Tibial nerve (tissue), 4 donors: ENCODE results near the gene VPS13D. TPM values are rescaled to one million over a fixed set of nuclear protein-coding genes. Genes with fewer than 3 reads are reported as not detected.

Experiments used
- DNase-seq, 2 donors: peaks; one replicate each; pipeline ENCODE4 v3.0.0-alpha.2; 2019; ENCODE audit warnings: low spot score in 2 of 2
- H3K27ac ChIP-seq, 4 donors: fragments of 200-600 bp; sonication (generic) in 3 of 4; one replicate each; pipeline ENCODE4 v1.5.1; 2017 to 2019; ENCODE audit warnings: mild to moderate bottlenecking in 1 of 4
- H3K27me3 ChIP-seq, 2 donors: fragments of 200-600 bp; sonication (generic) in 1 of 2; one replicate each; pipeline versions ENCODE4 v1.5.1 to v1.6.0; 2017 to 2019
- H3K36me3 ChIP-seq, 3 donors: fragments of 200-600 bp; sonication (generic); one replicate each; pipeline ENCODE4 v1.5.1; 2018 to 2019
- H3K4me1 ChIP-seq, 4 donors: fragments of 200-600 bp; sonication (generic) in 3 of 4; one replicate each; pipeline ENCODE4 v1.5.1; 2017 to 2019
- H3K4me3 ChIP-seq, 4 donors: fragments of 200-600 bp; sonication (generic) in 3 of 4; one replicate each; pipeline ENCODE4 v1.5.1; 2017 to 2019; ENCODE audit warnings: mild to moderate bottlenecking in 1 of 4, moderate library complexity in 1 of 4
- H3K9me3 ChIP-seq, 4 donors: fragments of 200-600 bp; sonication (generic) in 3 of 4; one replicate each; pipeline ENCODE4 v1.5.1; 2017 to 2019
- EP300 ChIP-seq, 2 donors: sonication (generic); formaldehyde crosslinking; IDR thresholded peaks; one replicate each; pipeline ENCODE4 v1.6.1; 2017; ENCODE audit warnings: antibody characterized with exemption in 2 of 2, mild to moderate bottlenecking in 1 of 2
- POLR2A ChIP-seq, 2 donors: fragments of 450-650 bp; IDR thresholded peaks; one replicate each; pipeline ENCODE4 v1.6.1; 2017; ENCODE audit warnings: antibody characterized with exemption in 2 of 2, mild to moderate bottlenecking in 2 of 2, moderate library complexity in 2 of 2
- WGBS, 2 donors: methylation state at CpG; one replicate each; pipeline ENCODE4 v1.1.5; 2018; 5-methylcytosine and 5-hydroxymethylcytosine counted together
- total RNA-seq, 4 donors: library from RNA; depleted of rRNA; stranded (reverse); fragments of >200 nt; gene quantifications; one replicate each; pipeline ENCODE4 v1.1.0, GENCODE V29; 2016
- TF ChIP-seq, protein P1 (sequence below), 5 experiments: fragments of 200-600 bp in 3 of 5; fragments of 450-650 bp in 2 of 5; sonication (generic) in 3 of 5; IDR thresholded peaks; one replicate each; pipeline ENCODE4 v1.5.1; 2016 to 2019; ENCODE audit warnings: antibody characterized with exemption in 5 of 5, mild to moderate bottlenecking in 3 of 5, moderate library complexity in 2 of 5

Gene VPS13D
- total RNA-seq, 4 donors from 2014 or later, result 99.2 to 132 (median 110) TPM

DNA sequence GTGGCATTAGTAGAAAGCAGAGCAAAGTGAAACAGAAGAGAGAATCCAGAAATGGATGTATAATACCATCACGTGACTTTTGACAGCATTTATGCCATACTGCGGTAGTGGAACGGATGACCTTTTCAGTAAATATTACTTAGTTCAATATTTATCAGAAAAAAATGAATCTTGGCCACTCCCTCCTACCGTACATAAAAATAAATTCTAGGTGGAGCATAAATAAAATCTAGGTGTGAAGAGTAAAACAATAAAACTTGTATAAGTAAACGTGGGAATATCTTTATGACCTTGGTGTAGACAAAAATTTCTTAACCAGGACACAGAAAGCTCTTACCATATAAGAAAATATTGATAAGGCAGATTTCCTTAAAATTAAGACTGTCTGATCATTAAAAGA lies 182.6 kb downstream of the VPS13D start:
- no peak overlapping the region for H3K4me3 ChIP-seq
- TF ChIP-seq EP300 (IDR thresholded peaks at IDR 0.05) (no peak), POLR2A (IDR thresholded peaks at IDR 0.05) (no peak)
- TF ChIP-seq, protein P1, sequence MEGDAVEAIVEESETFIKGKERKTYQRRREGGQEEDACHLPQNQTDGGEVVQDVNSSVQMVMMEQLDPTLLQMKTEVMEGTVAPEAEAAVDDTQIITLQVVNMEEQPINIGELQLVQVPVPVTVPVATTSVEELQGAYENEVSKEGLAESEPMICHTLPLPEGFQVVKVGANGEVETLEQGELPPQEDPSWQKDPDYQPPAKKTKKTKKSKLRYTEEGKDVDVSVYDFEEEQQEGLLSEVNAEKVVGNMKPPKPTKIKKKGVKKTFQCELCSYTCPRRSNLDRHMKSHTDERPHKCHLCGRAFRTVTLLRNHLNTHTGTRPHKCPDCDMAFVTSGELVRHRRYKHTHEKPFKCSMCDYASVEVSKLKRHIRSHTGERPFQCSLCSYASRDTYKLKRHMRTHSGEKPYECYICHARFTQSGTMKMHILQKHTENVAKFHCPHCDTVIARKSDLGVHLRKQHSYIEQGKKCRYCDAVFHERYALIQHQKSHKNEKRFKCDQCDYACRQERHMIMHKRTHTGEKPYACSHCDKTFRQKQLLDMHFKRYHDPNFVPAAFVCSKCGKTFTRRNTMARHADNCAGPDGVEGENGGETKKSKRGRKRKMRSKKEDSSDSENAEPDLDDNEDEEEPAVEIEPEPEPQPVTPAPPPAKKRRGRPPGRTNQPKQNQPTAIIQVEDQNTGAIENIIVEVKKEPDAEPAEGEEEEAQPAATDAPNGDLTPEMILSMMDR (IDR thresholded peaks at IDR 0.05), result no peak
- no peak for DNase-seq
- H3K27ac ChIP-seq, result no peak overlapping the region
- no peaks in the 10 kb centered on the region for H3K9me3 ChIP-seq
- 94 to 98% methylated on average over 5 of the region's 5 CpGs for WGBS, 2 donors
- no peaks in the 10 kb centered on the region for H3K27me3 ChIP-seq
- peaks cover 0 to 25% (median 0%) of the 10 kb centered on the region in 3 donors for H3K36me3 ChIP-seq
- peaks cover 0 to 40% (median 19%) of the 10 kb centered on the region in 4 donors for H3K4me1 ChIP-seq

DNA sequence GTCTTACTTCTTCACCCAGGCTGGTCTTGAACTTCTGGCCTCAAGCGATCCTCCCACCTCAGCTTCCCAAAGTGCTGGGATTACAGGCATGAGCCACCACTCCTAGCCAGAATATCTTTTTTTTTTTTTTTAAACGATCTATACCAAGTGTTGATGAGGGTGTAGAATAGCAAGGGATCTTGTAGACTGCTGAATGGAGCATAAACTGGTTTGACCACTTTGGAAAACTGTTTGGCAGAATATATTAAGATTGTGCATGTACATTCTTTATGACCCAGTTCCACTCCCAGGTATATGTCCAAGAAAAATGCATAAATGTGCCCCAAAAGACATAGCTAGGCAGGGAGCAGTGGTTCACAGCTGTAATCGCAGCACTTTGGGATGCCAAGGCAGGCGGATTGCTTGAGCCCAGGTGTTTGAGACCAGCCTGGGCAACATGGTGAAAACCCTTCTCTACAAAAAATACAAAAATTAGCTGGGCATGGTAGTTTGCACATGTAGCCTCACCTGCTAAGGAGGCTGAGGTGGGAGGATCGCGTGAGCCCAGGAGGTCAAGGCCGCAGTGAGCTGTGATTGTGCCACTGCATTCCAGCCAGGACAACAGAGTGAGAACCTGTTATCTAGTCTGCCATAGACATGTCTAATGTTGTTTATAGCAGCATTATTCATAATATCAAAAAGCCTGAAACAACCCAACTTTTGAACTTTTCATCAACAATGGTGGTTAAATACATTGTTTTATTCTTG lies 184.0 kb downstream of the VPS13D start:
- Histone ChIP-seq H3K27ac (no peak overlapping the region), H3K36me3 (peaks cover 0 to 38% (median 0%) of the 10 kb centered on the region in 3 donors), H3K4me1 (peaks cover 0 to 26% (median 5%) of the 10 kb centered on the region in 4 donors), H3K9me3 (no peaks in the 10 kb centered on the region), H3K27me3 (no peaks in the 10 kb centered on the region), H3K4me3 (no peak overlapping the region)
- DNase-seq, result no peak
- 98% methylated on average over 7 of the region's 7 CpGs for WGBS, 2 donors
- no peak for TF ChIP-seq POLR2A (IDR thresholded peaks at IDR 0.05)
- TF ChIP-seq EP300 (IDR thresholded peaks at IDR 0.05), result no peak
- TF ChIP-seq, protein P1 (IDR thresholded peaks at IDR 0.05), result no peak

DNA sequence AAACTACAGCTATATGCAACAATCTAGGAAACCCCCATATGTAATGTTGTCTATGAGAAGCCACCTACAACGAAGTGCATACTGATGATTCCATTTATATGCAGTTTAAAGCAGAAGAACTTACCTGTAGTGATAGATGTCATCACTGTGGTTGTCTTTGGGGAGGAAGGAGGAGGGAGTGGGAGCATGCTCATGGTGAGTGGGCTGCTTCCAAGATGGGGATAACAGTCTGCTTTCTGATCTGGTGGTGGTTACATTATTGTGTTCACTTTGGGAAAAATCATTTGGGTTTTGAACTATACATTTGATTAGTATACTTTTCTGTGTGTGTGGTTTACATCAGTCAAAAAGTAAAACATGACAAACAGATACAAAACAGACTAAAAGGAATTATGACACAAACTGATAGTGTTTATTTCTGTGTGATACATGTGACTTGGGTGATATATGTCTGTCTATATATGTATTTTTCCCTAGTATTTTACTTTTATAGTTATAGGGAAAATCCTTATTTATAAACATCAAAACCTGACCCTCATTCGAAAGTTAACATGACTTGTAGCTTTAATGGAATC lies 184.7 kb downstream of the VPS13D start:
- Histone ChIP-seq H3K27me3 (no peaks in the 10 kb centered on the region), H3K9me3 (no peaks in the 10 kb centered on the region), H3K36me3 (peaks cover 0 to 45% (median 0%) of the 10 kb centered on the region in 3 donors), H3K27ac (peak overlapping the region in 1 of 4 donors; percentile 56), H3K4me1 (peaks cover 0 to 19% (median 2%) of the 10 kb centered on the region in 4 donors), H3K4me3 (no peak overlapping the region)
- TF ChIP-seq, protein P1 (IDR thresholded peaks at IDR 0.05), result no peak
- no peak for TF ChIP-seq POLR2A (IDR thresholded peaks at IDR 0.05)
- no peak for TF ChIP-seq EP300 (IDR thresholded peaks at IDR 0.05)
- no peak for DNase-seq
- WGBS, 2 donors, result 77 to 94% methylated on average over 2 of the region's 2 CpGs

DNA sequence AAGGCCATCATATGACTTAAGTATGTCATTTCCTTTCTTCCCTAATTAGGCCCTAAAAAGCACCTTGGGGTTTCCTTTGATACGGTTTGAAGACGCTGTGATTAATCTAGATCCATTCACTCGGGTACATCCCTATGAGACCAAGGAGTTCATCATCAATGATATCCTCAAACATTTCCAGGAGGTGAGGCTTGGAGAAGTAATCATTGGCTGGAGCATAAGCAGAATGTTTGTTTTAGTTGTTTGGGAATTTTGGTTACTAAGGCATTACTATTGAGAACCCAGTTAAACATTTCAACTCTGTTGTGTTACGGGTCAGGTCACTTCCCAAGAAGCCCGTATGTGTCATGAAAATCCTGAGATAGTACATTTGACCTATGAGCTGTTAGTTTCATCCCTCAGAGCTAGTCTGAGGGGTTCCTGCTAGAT lies 185.2 kb downstream of the VPS13D start:
- WGBS, 2 donors, result 47 to 50% methylated on average over 5 of the region's 5 CpGs

More for the DNA sequence above, 185.2 kb downstream of the VPS13D start:
- Histone ChIP-seq H3K36me3 (peaks cover 0 to 45% (median 0%) of the 10 kb centered on the region in 3 donors), H3K27ac (peak overlapping the region in 1 of 4 donors; percentile 56), H3K9me3 (no peaks in the 10 kb centered on the region), H3K27me3 (no peaks in the 10 kb centered on the region), H3K4me3 (no peak overlapping the region), H3K4me1 (peaks cover 0 to 14% (median 2%) of the 10 kb centered on the region in 4 donors)
- no peak for DNase-seq
- TF ChIP-seq, protein P1 (IDR thresholded peaks at IDR 0.05), result no peak
- no peak for TF ChIP-seq POLR2A (IDR thresholded peaks at IDR 0.05)
- no peak for TF ChIP-seq EP300 (IDR thresholded peaks at IDR 0.05)
